ENCODE data around the gene AP5S1. TPM values are rescaled to one million over a fixed set of nuclear protein-coding genes. Genes with fewer than 3 reads are reported as not detected.

AP5S1 gene
- total RNA-seq = 14.3 and 14.8 TPM in 2 replicates

GRCh38 chr20:3820048-3820900 lies at the start of gene AP5S1:
TSS of gene AP5S1 (plus strand) at chr20:3820547. CDS start at chr20:3822118, 1,571 bp downstream.

GRCh38 chr20:3781153-3781910 lies 39.0 kb upstream of the AP5S1 start, which contains the start of gene SPEF1:
TSS of gene SPEF1 (minus strand) at chr20:3781448. CDS start at chr20:3781287, 161 bp downstream.

GRCh38 chr20:3786665-3787323 lies 33.6 kb upstream of the AP5S1 start, which contains the start of gene CENPB:
TSS of gene CENPB (minus strand) at chr20:3786740. CDS start at chr20:3786483, 257 bp downstream.

GRCh38 chr20:3795511-3796468 lies 24.6 kb upstream of the AP5S1 start, which contains the start of gene CDC25B:
TSS of gene CDC25B (plus strand) at chr20:3796310. CDS start at chr20:3796532, 222 bp downstream.

GRCh38 chr20:3846740-3847428 lies 26.5 kb downstream of the AP5S1 start, which contains the start of gene MAVS:
TSS of gene MAVS (plus strand) at chr20:3846834. CDS start at chr20:3854625, 7,791 bp downstream.

Other genes starting within 250 kb of the AP5S1 start
- gene GFRA4, start 157.1 kb upstream of the AP5S1 start, total RNA-seq = not detected in 2 replicates
- gene ADAM33, start 138.5 kb upstream of the AP5S1 start, total RNA-seq = 16.4 and 18.7 TPM in 2 replicates
- gene SIGLEC1, start 107.9 kb upstream of the AP5S1 start, total RNA-seq = not detected in 2 replicates
- gene HSPA12B, start 87.9 kb upstream of the AP5S1 start, total RNA-seq = under 0.01 TPM in 1 of 2 replicates, not detected in the other
- gene ADISSP, start 52.8 kb upstream of the AP5S1 start, total RNA-seq = 10.4 and 27.8 TPM in 2 replicates
- not detected in 2 replicates for gene SPEF1, start 39.1 kb upstream of the AP5S1 start, total RNA-seq
- 64.7 and 75.2 TPM in 2 replicates for gene CENPB, start 33.8 kb upstream of the AP5S1 start, total RNA-seq
- 5.0 and 18.8 TPM in 2 replicates for gene CDC25B, start 24.2 kb upstream of the AP5S1 start, total RNA-seq
- 13.4 and 24.8 TPM in 2 replicates for gene MAVS, start 26.3 kb downstream of the AP5S1 start, total RNA-seq
- gene PANK2, start 68.8 kb downstream of the AP5S1 start, total RNA-seq = 55.8 and 60.3 TPM in 2 replicates
- gene RNF24, start 195.0 kb downstream of the AP5S1 start, total RNA-seq = 9.8 and 11.3 TPM in 2 replicates

All from smooth muscle cell of the umbilical artery (primary cell).